HG03442 (cell line): ENCODE measurements around the gene KIF1B.
"Not testable (repeated sequence)": the region's sequence is repeated elsewhere in the genome, so short reads cannot be mapped to it uniquely, and the experiment has no call there.

Experiments used
- ATAC-seq: cut with Tn5 transposase; IDR thresholded peaks from one replicate; pipeline ENCODE4 v1.9.1; 2021; ENCODE audit warnings: mild to moderate bottlenecking, moderate library complexity; ENCODE audit not compliant: unreplicated experiment

Gene KIF1B

GRCh38 chr1:10193288-10193687 is 17.1 kb upstream of the KIF1B start:
- ATAC-seq, result no peak

- no peak for ATAC-seq
Measured at GRCh38 chr1:10195570-10195969, 14.8 kb upstream of the KIF1B start.

GRCh38 chr1:10196976-10197375 is 13.4 kb upstream of the KIF1B start:
- no peak for ATAC-seq

GRCh38 chr1:10200620-10201019 is 9.8 kb upstream of the KIF1B start:
- no peak for ATAC-seq

GRCh38 chr1:10204003-10204642 is 6.2 kb upstream of the KIF1B start:
- no peak for ATAC-seq

- ATAC-seq, result not testable (repeated sequence)
Measured at GRCh38 chr1:10205206-10205605, 5.2 kb upstream of the KIF1B start.

GRCh38 chr1:10207810-10208209 is 2.6 kb upstream of the KIF1B start:
- ATAC-seq, result no peak

- no peak for ATAC-seq
Measured at GRCh38 chr1:10208537-10208936, 1.8 kb upstream of the KIF1B start.

- ATAC-seq, result no peak
Measured at GRCh38 chr1:10209590-10209904, 823 bp upstream of the KIF1B start.

- peak; percentile 16 for ATAC-seq
Measured at GRCh38 chr1:10210841-10211804, 753 bp downstream of the KIF1B start.

- no peak for ATAC-seq
Measured at GRCh38 chr1:10211805-10212410, 1.5 kb downstream of the KIF1B start.

- no peak for ATAC-seq
Measured at GRCh38 chr1:10212476-10212875, 2.1 kb downstream of the KIF1B start.

GRCh38 chr1:10213186-10213705 is 2.9 kb downstream of the KIF1B start:
- ATAC-seq, result no peak

- ATAC-seq, result no peak
Measured at GRCh38 chr1:10216090-10216749, 5.8 kb downstream of the KIF1B start.

GRCh38 chr1:10217748-10218441 is 7.5 kb downstream of the KIF1B start:
- no peak for ATAC-seq

- no peak for ATAC-seq
Measured at GRCh38 chr1:10220200-10220599, 9.8 kb downstream of the KIF1B start.

GRCh38 chr1:10220657-10221056 is 10.3 kb downstream of the KIF1B start:
- not testable (repeated sequence) for ATAC-seq

GRCh38 chr1:10225573-10225972 is 15.2 kb downstream of the KIF1B start:
- ATAC-seq, result no peak

- no peak for ATAC-seq
Measured at GRCh38 chr1:10228528-10228927, 18.2 kb downstream of the KIF1B start.

- ATAC-seq, result no peak
Measured at GRCh38 chr1:10229903-10230302, 19.5 kb downstream of the KIF1B start.

GRCh38 chr1:10232163-10232562 is 21.8 kb downstream of the KIF1B start:
- ATAC-seq, result no peak
